HG02884 (cell line): Measurements from ENCODE around the gene TTK.
A peak's percentile ranks its signal among the peaks of the same experiment; 100 is the strongest.

ENCODE experiments used
- ATAC-seq: cut with Tn5 transposase; IDR thresholded peaks from one replicate; pipeline ENCODE4 v1.9.1; 2021; ENCODE audit warnings: mild to moderate bottlenecking, moderate library complexity; ENCODE audit not compliant: unreplicated experiment

Gene TTK

DNA sequence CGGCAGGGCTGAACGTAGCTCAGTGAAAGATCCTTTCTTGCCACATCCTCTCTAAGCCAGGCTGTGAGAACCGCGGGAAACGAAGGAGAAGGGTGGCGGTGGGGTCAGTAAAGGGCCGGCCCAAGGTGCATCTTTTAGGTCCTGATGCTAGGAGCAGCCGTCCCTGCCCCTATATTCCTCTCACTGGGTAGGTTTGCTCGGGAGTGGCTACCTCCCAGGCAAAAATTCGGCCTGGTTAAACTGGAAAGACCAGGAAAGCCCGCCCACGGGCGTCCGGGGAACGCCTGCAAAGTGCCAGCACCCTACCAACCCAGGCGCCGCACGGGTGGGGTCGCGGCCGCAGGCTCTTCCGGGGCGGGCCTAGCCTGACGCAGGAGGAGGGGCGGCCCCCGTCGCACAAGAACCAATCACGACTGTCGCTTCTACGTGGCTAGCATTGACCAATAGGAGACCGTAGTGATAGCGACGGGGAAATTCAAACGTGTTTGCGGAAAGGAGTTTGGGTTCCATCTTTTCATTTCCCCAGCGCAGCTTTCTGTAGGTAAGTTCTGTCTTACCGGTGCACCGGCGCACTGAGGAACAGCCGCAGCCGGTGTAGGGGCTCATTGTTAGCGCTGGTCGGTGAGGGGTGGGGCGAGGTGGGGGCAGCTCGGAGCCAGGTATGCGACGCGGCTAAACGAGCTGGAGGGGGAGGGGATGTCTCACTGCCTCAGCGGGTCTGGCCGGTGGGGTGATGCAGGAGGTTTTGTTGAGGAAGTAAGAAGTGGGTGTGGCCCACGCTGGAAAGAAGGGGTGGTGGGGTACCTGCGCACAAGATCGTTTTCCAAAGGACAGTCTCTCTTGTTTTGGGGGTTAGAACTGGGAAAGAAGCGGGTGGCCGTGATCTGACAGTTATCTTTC is at the start of gene TTK:
TTK (plus strand) TSS at position 477 of the 900 bp plus-strand sequence. CDS start 1,195 bp downstream, outside the sequence.
- ATAC-seq, result peak; percentile 100

DNA sequence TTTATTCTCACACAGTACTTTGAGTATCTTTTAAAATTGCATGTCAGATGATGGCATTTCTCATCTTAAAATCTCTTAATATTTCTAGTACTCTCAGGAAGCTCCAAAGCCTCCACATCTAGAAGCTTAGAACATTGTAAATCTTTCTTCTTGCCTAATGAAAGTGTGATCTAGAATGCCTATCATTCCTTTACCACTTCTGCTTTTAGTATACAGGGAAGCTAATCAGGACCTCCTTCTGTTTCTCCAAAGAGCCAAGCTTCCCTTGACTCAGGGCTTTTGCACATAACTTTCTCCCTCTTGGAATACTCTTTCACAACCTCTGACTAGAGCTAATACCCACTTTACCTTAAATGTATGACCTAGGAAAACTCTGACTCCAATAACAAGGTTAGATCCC is 49.6 kb upstream of the TTK start:
- ATAC-seq, result no peak

GRCh38 chr6:79964607-79965081 is 39.8 kb upstream of the TTK start:
- no peak for ATAC-seq

- no peak for ATAC-seq
These were observed 37.3 kb upstream of the TTK start for GRCh38 chr6:79967178-79967577.

DNA sequence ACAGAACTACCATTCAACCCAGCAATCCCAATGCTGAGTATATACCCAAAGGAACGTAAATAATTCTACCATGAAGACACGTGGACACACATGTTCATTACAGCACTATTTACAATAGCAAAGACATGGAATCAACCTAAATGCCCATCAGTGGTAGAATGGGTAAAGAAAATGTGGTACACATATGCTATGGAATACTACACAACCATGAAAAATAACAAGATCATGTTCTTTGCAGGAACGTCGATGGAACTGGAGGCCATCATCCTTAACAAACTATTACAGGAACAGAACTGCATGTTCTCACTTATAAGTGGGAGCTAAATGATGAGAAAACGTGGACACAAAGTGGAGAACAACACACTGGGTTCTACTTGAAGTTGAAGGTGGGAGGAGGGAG is 34.7 kb upstream of the TTK start:
- ATAC-seq, result no peak

- no peak for ATAC-seq
These were observed 33.3 kb upstream of the TTK start for GRCh38 chr6:79971193-79971592.

DNA sequence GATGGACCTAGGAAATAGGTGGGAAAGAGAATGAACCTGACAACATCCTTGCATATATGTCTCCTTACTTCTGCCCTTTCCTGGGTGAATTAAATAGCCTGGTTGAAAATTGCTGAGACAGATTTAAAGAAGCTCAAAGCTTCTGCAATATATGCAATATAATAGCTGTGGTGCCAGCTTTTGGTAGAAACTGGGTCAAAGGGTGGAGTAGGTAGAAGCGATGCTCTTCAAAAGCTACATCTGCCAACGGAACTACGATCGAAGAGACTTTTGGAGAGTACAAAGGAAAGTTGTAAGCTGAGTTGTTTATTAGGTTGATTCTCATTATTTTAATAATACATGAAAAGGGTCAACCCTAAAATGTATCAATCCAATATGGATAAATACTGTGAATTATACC is 22.8 kb upstream of the TTK start:
- ATAC-seq, result no peak

GRCh38 chr6:79984261-79984660 is 20.2 kb upstream of the TTK start:
- no peak for ATAC-seq

- ATAC-seq, result no peak
These were observed 19.3 kb upstream of the TTK start for GRCh38 chr6:79985128-79985527.

DNA sequence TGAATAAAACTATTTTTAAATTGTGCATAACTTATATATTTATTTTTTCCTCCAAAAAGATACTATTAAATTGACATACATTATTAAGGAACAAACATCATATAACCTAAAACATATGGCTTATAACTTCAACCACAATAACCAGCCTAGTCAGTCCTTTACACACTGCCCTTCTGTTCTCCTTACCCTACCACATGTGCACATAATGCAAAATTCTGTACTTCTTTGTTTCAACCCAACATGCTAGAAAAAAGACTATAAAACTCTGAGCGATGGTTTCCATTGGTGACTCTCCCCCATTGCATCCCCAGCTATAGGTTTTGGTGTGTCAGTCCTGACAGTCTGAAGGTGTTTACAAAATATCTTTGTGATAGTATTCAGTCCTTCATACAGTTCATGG is 14.8 kb upstream of the TTK start:
- ATAC-seq, result no peak

DNA sequence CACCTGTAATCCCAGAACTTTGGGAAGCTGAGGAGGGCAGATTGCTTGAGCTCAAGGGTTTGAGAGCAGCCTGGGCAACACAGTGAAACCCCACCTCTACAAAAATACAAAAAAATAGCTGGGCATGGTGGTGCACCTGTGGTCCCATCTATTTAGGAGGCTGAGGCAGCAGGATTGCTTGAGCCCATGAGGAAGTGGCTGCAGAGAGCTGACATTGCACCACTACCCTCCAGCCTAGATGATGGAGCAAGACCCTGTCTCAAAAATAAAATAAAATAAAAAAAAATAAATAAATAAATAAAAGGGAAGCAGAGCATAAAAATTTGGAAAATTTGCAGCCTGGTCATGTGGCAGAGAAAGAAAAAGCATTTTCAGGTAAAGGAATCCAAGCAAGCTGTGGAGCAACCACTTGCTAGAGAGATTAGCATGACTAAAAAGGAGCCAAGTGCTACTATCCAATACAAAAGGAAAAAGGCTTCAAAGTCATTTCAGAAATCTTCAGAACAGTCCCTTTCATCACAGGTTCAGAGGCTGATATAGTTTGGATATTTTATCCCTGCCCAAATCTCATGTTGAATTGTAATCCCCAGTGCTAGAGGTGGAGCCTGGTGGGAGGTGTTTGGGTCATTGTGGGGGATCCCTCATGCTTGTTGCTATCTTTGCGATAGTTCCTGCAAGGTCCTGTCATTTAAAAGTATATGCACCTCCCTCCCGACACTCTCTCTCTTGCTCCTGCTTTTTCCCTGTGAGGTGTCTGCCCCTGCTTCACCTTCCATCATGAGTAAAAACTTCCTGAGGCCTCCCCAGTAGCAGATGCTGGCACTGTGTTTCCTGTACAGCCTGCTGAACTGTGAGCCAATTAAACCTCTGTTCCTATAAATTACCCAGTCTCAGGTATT is 11.2 kb upstream of the TTK start:
- ATAC-seq, result no peak

DNA sequence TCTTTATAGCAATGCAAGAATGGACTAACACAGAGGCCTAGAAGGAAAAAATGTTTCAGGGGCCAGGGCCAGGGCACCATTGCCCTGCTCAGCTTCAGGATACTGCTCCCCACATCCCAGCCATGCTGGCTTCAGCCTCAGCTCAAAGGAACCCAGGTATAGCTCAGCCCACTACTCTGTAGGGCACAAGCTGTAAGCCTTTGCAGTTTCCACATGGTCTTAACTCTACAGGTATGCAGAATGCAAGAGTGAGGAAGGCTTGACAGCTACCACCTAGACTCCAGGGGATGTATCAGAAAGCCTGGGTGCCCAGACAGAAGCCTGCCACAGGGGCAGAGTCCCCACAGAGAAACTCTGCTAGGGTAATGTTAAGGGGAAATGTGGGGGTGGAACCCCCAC is 10.5 kb upstream of the TTK start:
- ATAC-seq, result no peak

- ATAC-seq, result no peak
These were observed 6.7 kb upstream of the TTK start for GRCh38 chr6:79997728-79998127.

DNA sequence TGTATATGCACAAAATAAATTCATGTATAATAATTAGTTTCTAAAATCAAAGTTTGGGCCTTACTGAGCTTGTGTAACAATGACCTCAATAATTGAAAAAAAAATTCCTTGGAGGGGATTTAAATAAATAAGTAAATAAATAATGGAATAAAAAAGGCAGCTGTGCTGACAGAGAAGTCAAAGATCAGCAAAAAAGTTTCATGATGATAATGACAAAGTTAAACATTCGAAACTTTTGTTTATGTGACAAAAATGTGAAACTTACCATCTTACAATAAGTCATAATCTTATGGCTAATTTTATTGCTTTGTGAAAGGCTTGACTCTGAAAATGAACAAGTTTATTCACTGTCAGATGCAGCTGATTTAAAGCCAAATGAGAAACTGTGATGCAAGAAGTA is 3.1 kb upstream of the TTK start:
- no peak for ATAC-seq

DNA sequence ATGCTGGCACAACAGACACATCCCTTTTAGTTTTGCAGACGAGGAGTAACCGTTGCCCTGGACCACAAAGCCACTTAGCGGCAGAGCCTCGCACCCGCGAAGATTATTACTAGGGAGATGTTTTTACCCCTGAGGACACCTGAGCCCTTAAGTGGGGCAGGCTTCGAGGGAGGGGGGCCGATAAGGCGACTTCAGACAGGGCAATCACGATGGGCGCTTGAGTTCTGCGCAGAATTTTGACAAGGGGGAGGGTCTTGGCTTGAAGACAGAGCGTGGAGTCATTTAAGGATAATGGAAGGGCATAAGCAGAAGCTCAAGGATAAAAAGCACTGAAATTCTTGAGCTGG is 650 bp upstream of the TTK start:
- ATAC-seq, result peak; percentile 8

GRCh38 chr6:80005406-80005805 is 957 bp downstream of the TTK start:
- ATAC-seq, result no peak

DNA sequence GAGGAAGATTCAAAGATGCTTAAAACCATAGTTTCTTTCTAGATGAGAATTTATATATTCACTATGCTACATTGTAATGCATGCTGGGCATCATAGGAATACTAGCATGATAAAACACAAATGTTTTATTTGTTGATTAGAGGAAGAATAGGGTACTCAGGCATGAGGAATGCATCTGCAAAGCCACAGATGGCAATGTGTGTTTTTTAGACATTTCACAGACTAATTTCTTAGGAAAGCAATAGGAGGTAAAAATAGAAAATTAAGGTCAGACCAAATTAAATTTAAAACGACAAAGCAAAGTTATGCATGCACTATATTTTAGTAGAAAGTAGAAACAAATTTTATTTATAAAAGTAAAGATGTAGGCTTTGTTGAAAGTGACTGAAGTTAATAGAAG is 2.1 kb downstream of the TTK start:
- ATAC-seq, result no peak

GRCh38 chr6:80009531-80009930 is 5.1 kb downstream of the TTK start:
- no peak for ATAC-seq

DNA sequence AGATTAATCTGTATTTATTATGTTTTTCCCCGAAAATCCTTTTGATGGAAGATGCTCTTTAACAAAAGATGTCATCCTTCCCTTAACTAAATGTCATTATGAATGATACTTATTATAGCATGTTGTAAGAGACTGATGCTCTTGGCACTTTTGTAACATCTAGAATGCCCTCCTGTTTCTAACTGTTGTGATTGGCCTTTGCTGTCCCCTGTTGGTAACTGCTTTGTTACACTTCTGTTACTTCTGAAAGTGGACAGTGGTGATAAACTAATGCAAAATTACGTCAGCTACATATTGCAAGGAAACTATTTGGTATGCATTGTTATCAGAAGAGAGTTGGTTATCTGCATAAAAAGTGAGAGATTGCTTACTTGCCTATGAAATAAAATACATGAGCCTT is 5.8 kb downstream of the TTK start:
- no peak for ATAC-seq

- ATAC-seq, result no peak
These were observed 11.5 kb downstream of the TTK start for GRCh38 chr6:80015839-80016435.

- ATAC-seq, result no peak
These were observed 16.1 kb downstream of the TTK start for GRCh38 chr6:80020381-80021120.
